Vagina (tissue), 2 donors: ENCODE measurements around the gene ICE1.

Source experiments
- POLR2A ChIP-seq, 2 donors: fragments of 450-650 bp; IDR thresholded peaks; one replicate each; pipeline ENCODE4 v1.6.1; 2017; ENCODE audit warnings: antibody characterized with exemption in 2 of 2, mild to moderate bottlenecking in 2 of 2, moderate library complexity in 2 of 2
- POLR2AphosphoS5 ChIP-seq, 2 donors: sonication (generic); formaldehyde crosslinking; IDR thresholded peaks; one replicate each; pipeline ENCODE4 v1.9.0; 2017; ENCODE audit warnings: antibody characterized with exemption in 2 of 2, mild to moderate bottlenecking in 2 of 2, low read depth in 1 of 2; ENCODE audit not compliant: insufficient read depth in 1 of 2
- TF ChIP-seq, protein P1 (sequence below), 3 experiments: fragments of 450-650 bp in 2 of 3; fragments of 200-600 bp in 1 of 3; sonication (generic) in 1 of 3; IDR thresholded peaks; one replicate each; pipeline ENCODE4 v1.5.1; 2017 to 2019; ENCODE audit warnings: antibody characterized with exemption in 3 of 3, mild to moderate bottlenecking in 2 of 3, moderate library complexity in 2 of 3

DNA sequence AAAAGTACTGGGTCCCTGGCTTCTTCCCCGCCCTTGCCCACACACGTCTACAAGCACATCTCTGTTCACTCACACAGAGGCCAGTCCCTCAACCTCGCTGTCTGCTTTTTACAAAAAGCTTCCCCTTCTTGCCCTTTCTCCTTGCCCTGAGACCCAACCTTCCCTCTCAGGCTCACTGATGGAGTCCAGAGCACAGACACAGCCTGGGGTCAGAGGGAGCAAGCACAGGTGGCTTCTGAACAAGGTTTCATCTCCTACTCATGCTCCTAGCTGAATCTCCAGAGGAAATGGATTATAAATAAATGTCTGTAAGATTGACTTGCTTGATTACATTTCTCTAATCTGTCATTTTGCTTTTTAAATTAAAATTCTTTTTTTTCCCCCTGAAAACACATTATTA, 101.8 kb downstream of the ICE1 start:
- TF ChIP-seq, protein P1, sequence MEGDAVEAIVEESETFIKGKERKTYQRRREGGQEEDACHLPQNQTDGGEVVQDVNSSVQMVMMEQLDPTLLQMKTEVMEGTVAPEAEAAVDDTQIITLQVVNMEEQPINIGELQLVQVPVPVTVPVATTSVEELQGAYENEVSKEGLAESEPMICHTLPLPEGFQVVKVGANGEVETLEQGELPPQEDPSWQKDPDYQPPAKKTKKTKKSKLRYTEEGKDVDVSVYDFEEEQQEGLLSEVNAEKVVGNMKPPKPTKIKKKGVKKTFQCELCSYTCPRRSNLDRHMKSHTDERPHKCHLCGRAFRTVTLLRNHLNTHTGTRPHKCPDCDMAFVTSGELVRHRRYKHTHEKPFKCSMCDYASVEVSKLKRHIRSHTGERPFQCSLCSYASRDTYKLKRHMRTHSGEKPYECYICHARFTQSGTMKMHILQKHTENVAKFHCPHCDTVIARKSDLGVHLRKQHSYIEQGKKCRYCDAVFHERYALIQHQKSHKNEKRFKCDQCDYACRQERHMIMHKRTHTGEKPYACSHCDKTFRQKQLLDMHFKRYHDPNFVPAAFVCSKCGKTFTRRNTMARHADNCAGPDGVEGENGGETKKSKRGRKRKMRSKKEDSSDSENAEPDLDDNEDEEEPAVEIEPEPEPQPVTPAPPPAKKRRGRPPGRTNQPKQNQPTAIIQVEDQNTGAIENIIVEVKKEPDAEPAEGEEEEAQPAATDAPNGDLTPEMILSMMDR (IDR thresholded peaks at IDR 0.05) = no peak
- no peak for TF ChIP-seq POLR2A (IDR thresholded peaks at IDR 0.05)
- no peak for TF ChIP-seq POLR2AphosphoS5 (IDR thresholded peaks at IDR 0.05; ENCODE audit: insufficient read depth in 1 of 2, low read depth in 1 of 2)
